GM12892 (cell line): ENCODE measurements around the gene PRDX5.

ENCODE experiments used
- DNase-seq: peaks from one replicate; pipeline ENCODE4 v3.0.0; 2011; ENCODE audit not compliant: insufficient read length
- FAIRE-seq: peaks from 2 replicates; lab custom pipeline; 2011; peaks lifted over from hg19 to GRCh38; lab: Jason Lieb, UNC
- POLR2A ChIP-seq: IDR thresholded peaks from 2 replicates; pipeline ENCODE4 v1.6.1; 2011; ENCODE audit warnings: low read depth, low read length, control low read depth
- POLR2AphosphoS5 ChIP-seq: IDR thresholded peaks from 2 replicates; pipeline ENCODE4 v1.6.1; 2011; ENCODE audit warnings: low read depth, low read length, control low read depth
- TAF1 ChIP-seq: IDR thresholded peaks from 2 replicates; pipeline ENCODE4 v1.6.1; 2011; ENCODE audit warnings: low read depth, mild to moderate bottlenecking, control low read depth, low read length, borderline replicate concordance

Gene PRDX5

DNA sequence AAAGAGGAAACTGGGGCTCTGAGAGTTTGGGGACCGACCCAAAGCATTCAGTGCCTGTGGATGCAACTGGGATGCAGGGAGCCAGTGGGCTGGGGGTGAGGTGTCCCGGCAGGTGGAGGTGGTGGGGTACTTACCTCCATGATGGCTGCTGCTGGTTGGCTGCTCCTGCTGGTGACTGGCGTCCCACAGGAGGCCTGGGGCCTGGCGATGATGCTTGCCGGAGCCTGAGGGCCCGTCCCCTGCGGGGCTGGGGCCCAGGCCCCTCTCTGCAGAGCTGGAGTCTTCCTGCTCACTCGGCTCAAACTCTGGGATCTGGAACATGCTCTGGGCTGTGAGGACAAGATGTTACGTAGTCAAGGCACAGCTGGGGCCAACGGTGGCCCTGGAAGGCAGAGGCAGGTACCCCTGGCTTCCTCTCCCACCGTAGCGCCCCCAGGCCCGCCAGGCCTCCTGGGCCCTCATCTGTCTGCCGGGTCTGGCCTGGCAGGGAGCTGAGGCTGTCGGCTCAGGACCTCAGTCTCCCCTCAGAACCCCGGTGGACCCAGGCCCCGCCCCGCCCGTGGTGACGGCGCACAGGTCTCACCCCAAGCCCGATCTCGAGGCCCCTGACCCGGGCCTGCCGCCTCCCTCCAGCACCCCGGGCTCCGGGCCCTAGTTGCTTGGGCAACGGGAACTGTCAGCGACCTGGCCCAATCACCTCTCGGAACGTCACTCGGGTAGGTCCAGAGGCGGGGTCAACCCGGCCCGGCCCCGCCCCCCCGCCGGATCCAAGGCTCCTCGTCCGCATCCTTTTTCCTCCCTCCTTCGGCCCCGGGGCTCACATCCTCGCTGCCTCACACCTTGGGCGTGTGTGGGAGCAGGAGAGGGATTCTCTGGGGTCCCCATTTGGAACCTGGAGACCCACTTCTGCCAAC is 33.6 kb upstream of the PRDX5 start, which contains the start of gene BAD:
BAD (minus strand) TSS at position 618 of the 914 bp plus-strand sequence; CDS start at position 321, 297 bp downstream.
- FAIRE-seq (peak; percentile 99), DNase-seq (peak; percentile 100)
- TF ChIP-seq POLR2A (0 out of 2 replicates have a peak, but pooled peaks have one; percentile 19), TAF1 (0 out of 2 replicates have a peak, but pooled peaks have one; percentile 18), POLR2AphosphoS5 (no peak)

DNA sequence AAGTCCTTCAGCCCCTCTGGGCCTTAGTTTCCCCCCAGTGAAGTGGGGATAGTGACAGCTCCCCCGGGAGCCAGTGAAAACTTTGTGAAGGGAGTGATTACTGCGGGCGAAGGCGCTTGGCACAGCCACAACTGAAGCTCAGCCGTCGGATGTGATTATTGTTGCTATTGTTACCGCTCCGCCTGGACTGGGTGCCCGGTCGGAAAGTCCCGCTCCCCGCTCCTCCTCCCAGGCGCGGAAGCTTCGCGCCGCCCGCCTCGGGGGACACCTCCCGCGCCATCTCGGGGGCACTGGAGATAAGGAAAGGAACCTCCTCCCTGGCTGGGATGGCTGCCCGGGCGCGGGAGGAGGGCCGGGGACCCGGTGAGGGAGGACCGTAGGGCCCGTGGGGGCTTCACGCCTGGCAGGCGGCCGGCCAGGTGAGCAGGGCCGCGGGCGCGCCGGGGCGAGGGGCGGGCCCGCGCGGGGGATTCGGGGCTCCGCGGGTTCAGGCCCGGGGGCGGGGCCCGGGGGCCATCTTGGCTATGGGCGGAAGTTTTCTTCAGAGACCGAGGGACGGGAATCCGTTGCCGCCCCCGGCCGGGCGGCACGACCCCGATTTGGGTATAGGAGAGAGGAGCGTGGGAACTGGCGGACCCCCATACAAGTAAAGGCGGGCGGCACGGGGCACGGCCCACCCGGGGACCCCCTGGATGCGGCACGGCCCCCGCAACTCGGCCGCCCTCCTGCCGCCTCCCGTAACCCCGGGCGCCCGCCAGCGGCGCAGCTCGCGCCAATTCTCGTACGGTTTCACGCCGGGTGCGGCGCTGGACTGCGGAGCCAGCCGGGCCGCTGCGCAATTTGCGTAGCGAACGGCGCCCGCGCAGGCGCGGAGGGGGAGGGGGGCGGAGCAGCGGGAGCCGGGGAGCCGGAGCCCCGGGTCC is 32.7 kb upstream of the PRDX5 start, which contains the start of gene GPR137:
GPR137 (plus strand) TSS at position 887 of the 923 bp plus-strand sequence. CDS start 677 bp downstream, outside the sequence.
- FAIRE-seq (no peak), DNase-seq (peak; percentile 97)
- TF ChIP-seq POLR2A (no peak), POLR2AphosphoS5 (0 out of 2 replicates have a peak, but pooled peaks have one; percentile 20)

DNA sequence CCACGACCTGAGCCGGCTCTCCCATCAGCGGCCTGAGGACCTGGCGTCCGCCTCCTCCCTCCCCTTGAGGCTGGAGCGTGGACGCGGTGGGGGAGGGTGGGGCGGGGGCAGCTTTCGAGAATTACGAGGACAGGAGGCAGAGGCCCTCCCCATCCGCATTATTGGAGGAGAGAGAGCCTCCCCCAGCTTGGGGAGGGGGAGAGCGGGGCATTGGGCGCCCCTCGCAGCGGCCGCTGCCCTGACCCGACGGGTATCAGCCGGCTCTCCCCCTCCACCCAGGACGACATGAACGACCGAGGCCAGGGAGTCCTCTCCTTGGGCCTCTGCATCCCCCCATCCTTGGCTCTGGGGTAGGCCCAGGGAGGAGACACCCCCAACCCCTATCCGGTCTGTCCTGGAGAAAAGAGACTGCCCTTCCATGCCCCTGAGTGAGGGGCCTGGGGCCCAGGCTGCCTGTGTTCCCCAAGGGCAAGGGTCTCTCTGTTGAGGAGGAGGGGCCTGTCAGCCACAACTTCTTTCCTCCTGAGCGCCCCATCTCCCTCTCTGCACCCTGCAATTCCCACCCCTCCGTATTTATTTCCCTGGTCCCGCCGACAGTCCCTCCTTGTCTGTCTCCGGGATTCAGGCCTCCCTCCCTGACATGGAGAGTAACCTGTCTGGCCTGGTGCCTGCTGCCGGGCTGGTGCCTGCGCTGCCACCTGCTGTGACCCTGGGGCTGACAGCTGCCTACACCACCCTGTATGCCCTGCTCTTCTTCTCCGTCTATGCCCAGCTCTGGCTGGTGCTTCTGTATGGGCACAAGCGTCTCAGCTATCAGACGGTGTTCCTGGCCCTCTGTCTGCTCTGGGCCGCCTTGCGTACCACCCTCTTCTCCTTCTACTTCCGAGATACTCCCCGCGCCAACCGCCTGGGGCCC is 31.8 kb upstream of the PRDX5 start:
- DNase-seq (no peak), FAIRE-seq (peak; percentile 82)
- TF ChIP-seq TAF1 = no peak
- TF ChIP-seq POLR2AphosphoS5 = no peak
- TF ChIP-seq POLR2A = no peak

DNA sequence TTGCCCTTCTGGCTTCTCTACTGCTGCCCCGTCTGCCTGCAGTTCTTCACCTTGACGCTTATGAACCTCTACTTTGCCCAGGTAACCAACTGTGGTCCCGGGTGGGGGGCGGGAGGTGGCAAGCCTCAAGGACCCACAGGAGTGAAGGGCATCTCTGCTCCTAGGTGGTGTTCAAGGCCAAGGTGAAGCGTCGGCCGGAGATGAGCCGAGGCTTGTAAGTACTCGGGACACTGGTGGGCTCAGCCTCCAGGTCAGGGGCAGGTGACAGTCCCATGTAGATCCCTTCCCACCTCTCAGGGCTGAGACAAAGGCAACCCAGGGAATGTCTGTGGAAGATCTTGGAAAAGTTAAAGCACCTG is 31.1 kb upstream of the PRDX5 start:
- TF ChIP-seq TAF1 (no peak), POLR2A (no peak), POLR2AphosphoS5 (no peak)
- no peak for FAIRE-seq

DNA sequence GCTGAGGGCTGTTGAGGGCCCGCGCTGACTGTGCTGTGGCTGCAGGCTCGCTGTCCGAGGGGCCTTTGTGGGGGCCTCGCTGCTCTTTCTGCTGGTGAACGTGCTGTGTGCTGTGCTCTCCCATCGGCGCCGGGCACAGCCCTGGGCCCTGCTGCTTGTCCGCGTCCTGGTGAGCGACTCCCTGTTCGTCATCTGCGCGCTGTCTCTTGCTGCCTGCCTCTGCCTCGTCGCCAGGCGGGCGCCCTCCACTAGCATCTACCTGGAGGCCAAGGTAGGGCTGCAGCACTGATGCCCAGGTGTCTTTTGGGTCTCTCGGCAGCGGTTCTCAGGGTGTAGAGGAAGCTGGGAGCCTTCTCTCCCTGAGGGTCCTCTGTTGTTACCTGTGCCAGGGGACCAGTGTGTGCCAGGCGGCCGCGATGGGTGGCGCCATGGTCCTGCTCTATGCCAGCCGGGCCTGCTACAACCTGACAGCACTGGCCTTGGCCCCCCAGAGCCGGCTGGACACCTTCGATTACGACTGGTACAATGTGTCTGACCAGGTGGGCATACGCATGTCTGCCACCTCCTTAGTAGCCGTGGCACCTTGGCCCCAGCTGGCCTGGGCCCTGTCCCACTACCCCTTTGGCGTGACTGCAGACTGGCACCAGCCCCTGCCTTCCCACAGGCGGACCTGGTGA is 30.1 kb upstream of the PRDX5 start:
- DNase-seq = no peak
- TF ChIP-seq POLR2AphosphoS5 = no peak
- TF ChIP-seq POLR2A = no peak
- no peak for TF ChIP-seq TAF1
- no peak for FAIRE-seq

More for the DNA sequence above, 31.1 kb upstream of the PRDX5 start:
- no peak for DNase-seq

DNA sequence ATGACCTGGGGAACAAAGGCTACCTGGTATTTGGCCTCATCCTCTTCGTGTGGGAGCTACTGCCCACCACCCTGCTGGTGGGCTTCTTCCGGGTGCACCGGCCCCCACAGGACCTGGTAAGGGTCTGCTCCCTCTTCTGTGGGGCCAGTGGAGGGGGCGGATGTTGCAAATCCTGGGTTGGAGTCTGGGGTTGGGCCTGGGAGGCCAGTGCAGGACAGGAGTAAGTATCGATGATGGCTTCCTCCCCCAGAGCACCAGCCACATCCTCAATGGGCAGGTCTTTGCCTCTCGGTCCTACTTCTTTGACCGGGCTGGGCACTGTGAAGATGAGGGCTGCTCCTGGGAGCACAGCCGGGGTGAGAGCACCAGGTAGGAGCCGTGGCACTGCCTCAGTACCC is 29.6 kb upstream of the PRDX5 start:
- no peak for FAIRE-seq
- no peak for DNase-seq
- TF ChIP-seq POLR2AphosphoS5 = no peak
- TF ChIP-seq POLR2A = no peak
- no peak for TF ChIP-seq TAF1

DNA sequence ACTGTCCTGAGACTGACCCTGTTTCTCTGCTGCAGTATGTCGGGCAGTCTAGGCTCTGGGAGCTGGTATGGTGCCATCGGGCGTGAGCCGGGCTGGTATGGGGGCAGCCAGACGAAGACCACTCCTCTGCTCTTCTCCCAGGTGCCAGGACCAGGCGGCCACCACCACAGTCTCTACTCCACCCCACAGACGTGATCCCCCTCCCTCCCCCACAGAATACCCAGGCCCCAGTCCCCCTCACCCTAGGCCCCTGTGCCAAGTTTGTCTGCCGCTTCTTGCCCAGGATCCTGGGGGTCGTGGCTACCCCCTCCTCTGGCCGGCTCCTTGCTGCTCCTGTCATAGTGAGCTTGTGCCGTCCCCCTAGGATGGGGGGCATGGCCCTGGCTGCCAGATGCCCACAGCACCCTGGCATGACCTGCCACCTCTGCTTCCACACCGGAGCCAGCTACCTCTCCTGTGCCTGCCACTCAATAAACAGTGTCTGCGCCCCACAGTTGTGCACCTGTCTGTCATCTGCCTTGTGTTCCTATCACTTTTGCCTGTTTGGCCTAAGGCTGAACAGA is 28.8 kb upstream of the PRDX5 start:
- TF ChIP-seq TAF1 = no peak
- no peak for TF ChIP-seq POLR2AphosphoS5
- TF ChIP-seq POLR2A = no peak
- FAIRE-seq (no peak), DNase-seq (no peak)

DNA sequence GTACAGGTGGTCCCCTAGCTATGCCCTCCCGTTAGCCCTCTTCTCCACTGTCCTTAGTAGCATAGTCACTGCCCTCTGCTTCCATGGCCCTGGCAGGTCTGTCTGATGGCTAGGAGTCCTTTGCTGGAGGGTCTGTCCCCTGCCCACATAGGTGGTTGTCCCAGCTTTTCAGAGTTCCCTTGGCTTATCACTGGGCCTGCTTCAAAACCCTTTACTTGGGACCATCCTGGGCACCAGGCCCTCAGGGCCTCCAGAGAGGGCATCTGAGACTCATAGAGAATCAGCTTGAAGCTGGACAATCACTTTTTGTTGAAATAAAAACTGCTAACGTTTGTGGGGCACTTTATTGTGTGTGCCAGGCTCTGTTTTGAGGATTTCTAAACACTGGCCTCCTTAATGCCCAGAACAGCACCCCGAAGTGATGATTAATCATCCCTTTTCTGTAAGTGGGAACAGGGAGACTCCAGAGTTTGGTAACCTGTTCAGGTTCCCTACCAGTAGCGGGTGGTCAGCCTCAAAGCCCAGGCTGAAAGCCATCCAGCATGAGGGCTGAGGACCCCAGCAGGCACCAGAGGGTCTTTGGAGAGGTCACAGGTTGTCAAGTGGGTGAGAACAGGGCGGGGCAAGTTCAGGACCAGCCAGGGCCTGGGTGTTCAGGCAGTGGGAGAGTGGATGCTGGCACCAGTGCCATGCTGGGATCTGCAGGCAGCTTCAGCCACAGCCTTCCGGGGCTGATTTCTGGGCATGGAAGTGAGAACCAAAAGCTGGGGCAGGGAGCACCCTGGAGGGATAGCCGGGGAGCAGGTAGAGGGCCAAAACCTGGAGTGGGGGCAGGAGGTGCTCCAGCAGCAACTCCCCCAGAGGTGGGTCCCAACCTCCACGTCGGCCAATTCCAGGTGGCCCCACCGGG is 27.3 kb upstream of the PRDX5 start:
- no peak for FAIRE-seq
- no peak for DNase-seq
- no peak for TF ChIP-seq POLR2AphosphoS5
- TF ChIP-seq POLR2A = no peak
- no peak for TF ChIP-seq TAF1
